Fibroblast of mammary gland (primary cell): ENCODE measurements around the gene PLCG2.

ENCODE experiments used
- DNase-seq: peaks from one replicate; pipeline ENCODE4 v3.0.0-alpha.2; 2010; ENCODE audit warnings: low read depth
- H3K4me3 ChIP-seq: 2 replicates; pipeline ENCODE4 v1.5.1; 2011; ENCODE audit warnings: low read depth, mild to moderate bottlenecking, low read length, moderate library complexity; ENCODE audit not compliant: control insufficient read depth
- TF ChIP-seq, protein P1 (sequence below): conservative IDR thresholded peaks from 2 replicates; pipeline ENCODE4 v1.5.1; 2011; ENCODE audit warnings: low read depth, low read length, inconsistent platforms; ENCODE audit not compliant: control insufficient read depth, insufficient read depth

PLCG2 gene

DNA sequence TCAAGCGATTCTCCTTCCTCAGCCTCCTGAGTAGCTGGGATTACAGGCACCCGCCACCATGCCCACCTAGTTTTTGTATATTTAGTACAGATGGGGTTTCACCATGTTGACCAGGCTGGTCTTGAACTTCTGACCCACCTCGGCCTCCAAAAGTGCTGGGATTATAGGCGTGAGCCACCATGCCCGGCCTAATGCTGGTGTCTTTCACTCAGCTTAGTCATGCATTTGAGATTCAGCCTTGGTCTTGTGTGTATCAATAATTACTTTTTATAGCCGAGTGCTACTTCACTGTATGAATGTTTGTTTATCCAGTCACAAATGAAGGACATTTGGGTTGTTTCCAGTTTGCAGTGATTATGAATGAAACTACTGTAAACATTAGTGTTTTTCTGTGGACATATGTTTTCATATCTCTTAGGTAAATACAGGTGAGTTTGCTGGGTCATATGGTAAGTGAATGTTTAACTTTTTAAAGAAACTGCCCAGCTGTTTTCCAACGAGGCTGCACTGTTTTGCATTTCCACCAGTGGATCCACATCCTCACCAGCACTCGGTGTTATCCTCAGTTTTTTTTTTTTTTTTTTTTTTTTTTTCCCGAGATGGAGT is 11.0 kb upstream of the PLCG2 start:
- DNase-seq: no peak
- TF ChIP-seq, protein P1, sequence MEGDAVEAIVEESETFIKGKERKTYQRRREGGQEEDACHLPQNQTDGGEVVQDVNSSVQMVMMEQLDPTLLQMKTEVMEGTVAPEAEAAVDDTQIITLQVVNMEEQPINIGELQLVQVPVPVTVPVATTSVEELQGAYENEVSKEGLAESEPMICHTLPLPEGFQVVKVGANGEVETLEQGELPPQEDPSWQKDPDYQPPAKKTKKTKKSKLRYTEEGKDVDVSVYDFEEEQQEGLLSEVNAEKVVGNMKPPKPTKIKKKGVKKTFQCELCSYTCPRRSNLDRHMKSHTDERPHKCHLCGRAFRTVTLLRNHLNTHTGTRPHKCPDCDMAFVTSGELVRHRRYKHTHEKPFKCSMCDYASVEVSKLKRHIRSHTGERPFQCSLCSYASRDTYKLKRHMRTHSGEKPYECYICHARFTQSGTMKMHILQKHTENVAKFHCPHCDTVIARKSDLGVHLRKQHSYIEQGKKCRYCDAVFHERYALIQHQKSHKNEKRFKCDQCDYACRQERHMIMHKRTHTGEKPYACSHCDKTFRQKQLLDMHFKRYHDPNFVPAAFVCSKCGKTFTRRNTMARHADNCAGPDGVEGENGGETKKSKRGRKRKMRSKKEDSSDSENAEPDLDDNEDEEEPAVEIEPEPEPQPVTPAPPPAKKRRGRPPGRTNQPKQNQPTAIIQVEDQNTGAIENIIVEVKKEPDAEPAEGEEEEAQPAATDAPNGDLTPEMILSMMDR: no peak
- H3K4me3 ChIP-seq: no peak overlapping the region

DNA sequence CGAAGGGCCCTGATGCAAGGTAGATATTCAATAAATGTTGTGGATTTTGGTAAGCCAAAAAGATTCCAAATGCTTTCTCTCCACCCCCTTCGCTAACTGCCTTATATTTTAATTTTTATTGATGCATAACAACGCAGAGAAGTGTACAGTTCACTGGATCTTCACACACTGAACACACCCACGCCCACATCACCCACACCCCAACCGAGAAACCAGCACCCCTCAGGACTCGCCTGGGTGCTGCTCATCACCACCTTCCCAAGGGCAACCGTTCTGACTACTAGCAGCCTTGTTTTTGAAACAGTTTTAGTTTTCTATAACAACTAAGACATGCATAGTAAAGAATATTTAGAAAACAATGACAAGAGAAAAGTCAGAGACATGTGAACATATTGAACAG is 9.1 kb upstream of the PLCG2 start:
- no peak for DNase-seq
- no peak overlapping the region for H3K4me3 ChIP-seq
- TF ChIP-seq, protein P1: no peak

DNA sequence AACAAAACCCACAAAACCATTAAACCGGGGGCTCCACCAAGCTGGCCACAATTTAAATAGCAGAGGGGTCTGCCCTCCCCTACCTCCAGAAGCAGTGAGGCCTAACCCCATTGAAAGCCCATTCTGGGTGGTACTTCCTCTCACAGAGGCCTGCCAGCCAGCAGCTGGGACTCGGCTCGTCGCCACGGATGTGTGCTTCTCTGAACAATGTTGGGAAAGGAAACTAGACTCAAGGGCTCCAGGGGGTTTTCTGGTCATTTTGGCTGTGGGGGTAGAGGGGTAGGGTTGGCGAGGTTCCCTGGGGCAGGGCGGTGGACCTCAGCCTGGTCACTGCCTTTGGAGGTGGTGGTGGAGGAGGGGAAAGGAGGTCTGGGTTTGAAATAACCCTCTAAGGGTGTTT is 4.7 kb upstream of the PLCG2 start:
- no peak for DNase-seq
- TF ChIP-seq, protein P1: no peak
- H3K4me3 ChIP-seq: no peak overlapping the region

DNA sequence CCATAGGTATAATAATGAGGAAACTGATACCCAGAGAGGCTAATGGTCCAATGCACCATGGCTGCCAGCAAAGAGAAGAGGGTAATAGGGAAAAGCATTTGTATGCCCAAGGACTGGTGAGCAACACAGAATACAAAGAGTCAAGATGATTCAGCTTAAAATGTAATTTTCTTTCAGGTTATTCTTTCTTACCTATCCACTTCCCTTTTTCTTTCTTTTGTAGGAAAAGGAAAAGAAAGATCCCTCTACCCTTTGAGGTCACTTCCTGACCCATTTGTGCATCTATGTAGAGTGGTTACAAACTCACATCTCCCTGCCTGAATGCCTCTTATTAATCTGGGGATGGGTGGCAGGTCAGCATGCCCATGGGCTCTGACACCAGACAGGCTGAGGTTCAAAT is 3.5 kb upstream of the PLCG2 start:
- no peak for DNase-seq
- TF ChIP-seq, protein P1: no peak

DNA sequence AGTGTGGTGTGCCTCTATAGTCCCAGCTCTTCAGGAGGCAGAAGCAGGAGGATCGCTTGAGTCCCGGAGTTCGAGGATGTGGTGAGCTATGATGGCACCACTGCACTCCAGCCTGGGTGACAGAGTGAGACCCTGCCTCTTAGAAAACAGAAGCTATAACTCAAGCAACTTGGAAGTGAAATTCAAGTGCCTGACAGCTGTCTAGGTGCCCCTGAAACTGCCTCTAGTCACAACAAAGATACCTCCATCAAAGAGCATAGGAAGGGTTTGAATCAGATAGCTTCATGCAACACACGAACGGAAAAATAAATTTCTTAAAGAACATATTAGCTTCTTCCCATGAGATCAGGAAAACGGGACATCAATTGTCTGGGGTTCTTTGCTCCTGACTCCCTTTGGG is 860 bp upstream of the PLCG2 start:
- TF ChIP-seq, protein P1: no peak
- no peak overlapping the region for H3K4me3 ChIP-seq
- no peak for DNase-seq

More for the DNA sequence above, 3.5 kb upstream of the PLCG2 start:
- no peak overlapping the region for H3K4me3 ChIP-seq

DNA sequence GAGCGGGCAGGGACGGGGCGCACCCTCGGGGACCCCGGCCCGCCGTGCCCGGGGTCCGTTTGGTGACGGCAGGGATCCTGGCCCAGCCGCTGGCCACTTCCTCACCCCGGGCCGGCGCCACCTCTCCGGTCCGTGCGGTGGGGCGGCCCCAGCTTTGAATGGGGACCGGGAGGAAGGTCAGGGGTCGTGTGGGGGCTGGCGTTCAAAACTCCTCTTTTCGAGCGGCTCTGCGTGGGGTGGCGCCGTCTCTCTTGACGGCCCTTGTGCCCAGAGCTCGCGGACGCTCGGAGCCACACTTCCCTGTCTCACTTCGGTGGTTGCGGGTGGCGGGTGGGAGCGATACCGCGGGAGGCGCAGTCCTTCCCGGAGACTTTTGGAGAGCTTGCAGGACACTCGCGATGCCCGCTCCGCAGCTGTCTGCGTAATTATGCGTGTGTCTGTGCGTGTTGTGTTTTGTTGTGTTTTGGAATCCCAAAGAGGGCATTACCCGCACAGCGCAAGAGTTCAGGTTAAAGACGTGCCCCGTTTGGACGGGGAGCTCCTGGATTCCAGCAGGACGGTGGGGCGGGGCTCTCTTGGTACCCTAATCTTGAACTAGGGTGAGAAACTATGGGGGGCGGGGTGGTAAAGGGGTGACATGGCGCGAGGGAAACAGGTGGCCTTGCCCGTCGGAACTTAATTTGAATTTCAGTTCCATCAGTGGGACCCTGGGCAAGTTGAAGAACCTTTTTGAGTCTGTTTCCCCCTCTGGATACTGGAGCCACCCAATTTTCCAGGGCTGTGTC is 637 bp downstream of the PLCG2 start:
- TF ChIP-seq, protein P1: no peak
- H3K4me3 ChIP-seq: peak overlapping the region; percentile 6
- DNase-seq: no peak
